Measurements from ENCODE around the gene DPP6.

Gene DPP6

DNA sequence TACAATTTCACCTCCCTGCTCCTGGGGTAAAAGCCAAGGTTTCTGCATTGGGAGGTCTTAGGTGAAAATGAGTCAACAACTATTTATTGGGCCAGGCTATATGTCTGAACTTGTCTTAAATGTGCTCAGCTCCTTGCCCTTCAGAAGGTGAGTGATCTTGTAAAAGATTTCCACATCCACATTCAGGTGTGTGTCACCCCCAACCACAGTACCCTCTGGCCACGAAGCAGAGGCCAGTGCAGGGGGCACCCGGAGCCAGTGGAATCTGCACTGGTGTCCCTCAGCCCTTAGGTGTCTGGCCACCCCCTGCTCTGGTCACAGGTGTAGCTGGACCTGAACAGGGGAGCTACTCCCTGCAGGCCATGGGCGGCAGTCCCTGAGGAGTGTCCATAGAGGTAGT is 752.3 kb downstream of the DPP6 start:
- POLR2A ChIA-PET, result no interaction called here
- DNase-seq (ENCODE audit: extremely low spot score), result no peak
- no peak for TF ChIP-seq CTCF (IDR thresholded peaks at IDR 0.05; ENCODE audit: control extremely low read depth, extremely low read depth, low read depth, missing control alignments)
- CTCF ChIA-PET, result interaction anchor here (1.4 kb wide), 1 partner anchor 18 kb away, joined by 5 read pairs; no protein-coding TSS in a partner anchor

DNA sequence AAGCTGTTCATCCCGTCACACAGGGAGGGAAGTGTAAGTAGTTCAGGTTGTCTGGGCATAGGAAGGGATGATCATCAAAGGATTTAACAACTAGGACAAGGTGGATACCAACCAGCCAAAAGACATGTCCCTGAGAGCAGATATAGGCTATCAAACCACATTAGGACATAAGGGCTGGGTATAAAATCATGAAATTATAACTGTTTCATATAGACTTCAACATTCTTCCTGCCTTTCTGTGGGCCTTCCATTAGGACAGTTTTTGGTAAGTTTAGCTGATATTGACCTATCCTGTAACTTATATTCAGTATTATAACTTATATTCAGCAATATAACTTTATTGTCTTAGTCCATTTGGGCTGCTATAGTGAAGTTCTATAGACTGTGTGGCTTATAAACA is 759.8 kb downstream of the DPP6 start:
- DNase-seq (ENCODE audit: extremely low spot score), result no peak
- no peak for TF ChIP-seq CTCF (IDR thresholded peaks at IDR 0.05; ENCODE audit: control extremely low read depth, extremely low read depth, low read depth, missing control alignments)
- ChIA-PET POLR2A (no interaction called here), CTCF (interaction anchor here (1.2 to 1.6 kb wide), 2 partner anchors 14 to 16 kb away, joined by 3 read pairs; no protein-coding TSS in a partner anchor)

DNA sequence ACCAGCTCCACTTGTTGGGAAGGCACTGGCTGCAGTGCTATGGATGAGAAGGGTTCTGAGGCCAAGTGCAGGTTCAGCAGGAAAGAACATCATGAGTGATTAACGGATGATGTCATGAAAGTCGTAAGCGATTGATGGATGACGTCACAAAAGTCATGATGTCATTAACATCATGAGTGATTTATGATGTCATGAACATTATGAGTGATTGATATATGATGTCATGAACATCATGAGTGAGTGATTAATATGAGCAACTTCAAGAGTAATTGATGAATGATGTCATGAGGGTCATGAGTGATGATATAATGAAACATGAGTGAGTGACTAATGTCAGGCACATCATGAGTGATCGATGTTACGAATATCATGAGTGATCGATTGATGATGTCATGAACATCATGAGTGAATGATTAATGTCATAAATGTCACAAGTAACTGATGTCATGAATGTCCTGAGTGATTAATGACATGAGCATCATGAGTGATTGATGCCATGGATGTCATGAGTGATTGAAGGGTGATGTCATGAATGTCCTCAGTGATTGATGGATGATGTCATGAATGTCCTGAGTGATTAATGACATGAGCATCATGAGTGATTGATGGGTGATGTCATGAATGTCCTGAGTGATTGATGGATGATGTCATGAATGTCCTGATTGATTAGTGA is 765.2 kb downstream of the DPP6 start:
- CTCF ChIA-PET, result no interaction called here
- POLR2A ChIA-PET, result no interaction called here
- no peak for DNase-seq (ENCODE audit: extremely low spot score)
- TF ChIP-seq CTCF (IDR thresholded peaks at IDR 0.05; ENCODE audit: control extremely low read depth, extremely low read depth, low read depth, missing control alignments), result no peak

- ChIA-PET CTCF (interaction anchor here (1.6 kb wide), 1 partner anchor 15 kb away, joined by 3 read pairs; no protein-coding TSS in a partner anchor), POLR2A (no interaction called here)
- TF ChIP-seq CTCF (IDR thresholded peaks at IDR 0.05; ENCODE audit: control extremely low read depth, extremely low read depth, low read depth, missing control alignments), result no peak
- no peak for DNase-seq (ENCODE audit: extremely low spot score)
Observed at GRCh38 chr7:154827007-154827406, 774.8 kb downstream of the DPP6 start.

GRCh38 chr7:154832557-154833138 is 780.5 kb downstream of the DPP6 start:
- POLR2A ChIA-PET, result no interaction called here
- TF ChIP-seq CTCF (IDR thresholded peaks at IDR 0.05; ENCODE audit: control extremely low read depth, extremely low read depth, low read depth, missing control alignments), result peak; percentile 30
- CTCF ChIA-PET, result no interaction called here
- peak; percentile 37 for DNase-seq (ENCODE audit: extremely low spot score)

- no peak for DNase-seq (ENCODE audit: extremely low spot score)
- ChIA-PET POLR2A (no interaction called here), CTCF (interaction anchor here (2.9 kb wide), 1 partner anchor 11 kb away, joined by 9 read pairs; no protein-coding TSS in a partner anchor)
- TF ChIP-seq CTCF (IDR thresholded peaks at IDR 0.05; ENCODE audit: control extremely low read depth, extremely low read depth, low read depth, missing control alignments), result no peak
Observed at GRCh38 chr7:154836021-154836448, 783.8 kb downstream of the DPP6 start.

Measured in GM10248 (cell line).